ENCODE data around the gene POLR2I.

DNA sequence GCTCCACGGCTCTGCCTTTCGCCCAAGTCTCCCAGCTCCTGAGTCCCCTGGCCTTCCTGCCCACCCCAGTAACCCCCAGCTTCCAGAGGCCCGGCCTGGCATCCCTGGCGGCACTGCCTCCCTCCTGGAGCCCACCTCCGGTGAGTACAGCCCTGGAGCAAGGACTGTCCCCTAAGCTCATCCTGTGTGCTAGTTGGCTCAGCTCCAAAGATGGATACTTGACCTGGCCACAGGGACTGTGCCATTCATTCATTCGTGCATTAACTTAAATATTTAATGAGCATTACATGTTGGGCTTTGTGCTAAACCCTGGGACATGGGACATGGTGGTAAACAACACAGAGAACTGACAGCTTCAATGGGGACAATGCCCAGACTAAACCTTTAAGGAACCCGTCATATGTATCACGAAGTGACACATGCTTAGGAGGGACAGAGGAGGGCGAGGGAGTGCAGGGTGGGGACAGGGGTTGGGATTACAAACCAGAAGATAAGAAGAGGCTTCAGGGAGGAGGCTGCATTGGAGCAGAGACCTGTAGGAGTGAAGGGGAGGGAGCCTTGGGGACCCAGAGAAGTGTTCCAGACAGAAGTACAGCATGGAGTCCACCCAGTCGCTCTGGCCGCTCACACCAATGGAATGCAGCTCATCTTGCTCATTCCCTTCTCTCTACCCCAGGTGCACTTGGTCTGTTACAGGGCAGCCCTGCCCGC lies 10.7 kb downstream of the POLR2I start:
- no peak for TF ChIP-seq FOSL2 (IDR thresholded peaks at IDR 0.05; ENCODE audit: borderline replicate concordance, low read depth)
- TF ChIP-seq, protein P1, sequence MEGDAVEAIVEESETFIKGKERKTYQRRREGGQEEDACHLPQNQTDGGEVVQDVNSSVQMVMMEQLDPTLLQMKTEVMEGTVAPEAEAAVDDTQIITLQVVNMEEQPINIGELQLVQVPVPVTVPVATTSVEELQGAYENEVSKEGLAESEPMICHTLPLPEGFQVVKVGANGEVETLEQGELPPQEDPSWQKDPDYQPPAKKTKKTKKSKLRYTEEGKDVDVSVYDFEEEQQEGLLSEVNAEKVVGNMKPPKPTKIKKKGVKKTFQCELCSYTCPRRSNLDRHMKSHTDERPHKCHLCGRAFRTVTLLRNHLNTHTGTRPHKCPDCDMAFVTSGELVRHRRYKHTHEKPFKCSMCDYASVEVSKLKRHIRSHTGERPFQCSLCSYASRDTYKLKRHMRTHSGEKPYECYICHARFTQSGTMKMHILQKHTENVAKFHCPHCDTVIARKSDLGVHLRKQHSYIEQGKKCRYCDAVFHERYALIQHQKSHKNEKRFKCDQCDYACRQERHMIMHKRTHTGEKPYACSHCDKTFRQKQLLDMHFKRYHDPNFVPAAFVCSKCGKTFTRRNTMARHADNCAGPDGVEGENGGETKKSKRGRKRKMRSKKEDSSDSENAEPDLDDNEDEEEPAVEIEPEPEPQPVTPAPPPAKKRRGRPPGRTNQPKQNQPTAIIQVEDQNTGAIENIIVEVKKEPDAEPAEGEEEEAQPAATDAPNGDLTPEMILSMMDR (IDR thresholded peaks at IDR 0.05) = no peak
- no peak for TF ChIP-seq POLR2AphosphoS5 (IDR thresholded peaks at IDR 0.05; ENCODE audit: low read depth, low read length)
- TF ChIP-seq TAF1 (IDR thresholded peaks at IDR 0.05; ENCODE audit: borderline replicate concordance, low read depth, low read length) = no peak
- TF ChIP-seq JUND (IDR thresholded peaks at IDR 0.05) = no peak

Measured in SK-N-SH (cell line).